GM12878 (cell line): ENCODE measurements around the gene SERPINH1. TPM values are rescaled to one million over a fixed set of nuclear protein-coding genes. Genes with fewer than 3 reads are reported as not detected.

Experiments
- ATAC-seq: fragments of 200-7000 bp; cut with Tn5 transposase; 3 replicates; pipeline ENCODE4 v1.9.1; 2020; ENCODE audit warnings: mild to moderate bottlenecking, moderate library complexity
- BruUV-seq: library from RNA; stranded (reverse); fragments of 400-500 nt; replicated peaks from 2 replicates; lab custom pipeline; 2021; lab: Mats Ljungman, UMichigan
- CTCF ChIA-PET: fragments of 300-600 bp; sonication (Branson Sonifier 250); formaldehyde crosslinking; extraction: SDS; loops from one replicate; lab custom pipeline; 2021; ENCODE audit warnings: inconsistent platforms; lab: Yijun Ruan, JAX
- POLR2A ChIA-PET: fragments of 350-600 bp; formaldehyde crosslinking; extraction: SDS; loops from one replicate; lab custom pipeline; 2021; ENCODE audit warnings: inconsistent platforms; lab: Charles Lee
- RAD21 ChIA-PET: fragments of 300-600 bp; sonication (Branson Sonifier 250); formaldehyde crosslinking; loops from one replicate; lab custom pipeline; 2023; ENCODE audit warnings: antibody characterized with exemption; ENCODE audit not compliant: unreplicated experiment; lab: Charles Lee
- SMC1A ChIA-PET: fragments of 300-600 bp; sonication (Branson Sonifier 250); formaldehyde crosslinking; loops from one replicate; lab custom pipeline; 2023; ENCODE audit not compliant: unreplicated experiment, uncharacterized antibody; lab: Charles Lee
- DNase-seq: peaks from one replicate; pipeline ENCODE4 v3.0.0-alpha.2; 2011; ENCODE audit warnings: low read depth, low spot score
- FAIRE-seq: peaks from 3 replicates; lab custom pipeline; 2011; peaks lifted over from hg19 to GRCh38; lab: Jason Lieb, UNC
- H2AFZ ChIP-seq: 2 replicates; pipeline ENCODE4 v1.6.0; 2011; ENCODE audit warnings: low read depth, low read length, control low read depth; ENCODE audit not compliant: control insufficient read depth
- H3K27ac ChIP-seq: 2 replicates; pipeline ENCODE4 v1.5.1; 2011; ENCODE audit warnings: control low read depth; ENCODE audit not compliant: control insufficient read depth, insufficient read depth
- H3K27me3 ChIP-seq, 2 experiments: replicated peaks in 1 of 2; 2 replicates each; pipeline versions ENCODE4 v1.6.0 to v1.6.1; 2011; ENCODE audit warnings: low read length in 1 of 2; ENCODE audit not compliant: control insufficient read depth in 2 of 2, insufficient read depth in 2 of 2
- H3K36me3 ChIP-seq, 2 experiments: 2 replicates each; pipeline ENCODE4 v1.5.1; 2011; ENCODE audit warnings: low read length in 1 of 2; ENCODE audit not compliant: control insufficient read depth in 2 of 2, insufficient read depth in 2 of 2
- H3K4me1 ChIP-seq: 2 replicates; pipeline ENCODE4 v1.6.1; 2011; ENCODE audit warnings: mild to moderate bottlenecking, low read length, moderate library complexity, mixed read lengths; ENCODE audit not compliant: control insufficient read depth, insufficient read depth
- H3K4me2 ChIP-seq: 2 replicates; pipeline ENCODE4 v1.6.0; 2011; ENCODE audit warnings: control low read depth; ENCODE audit not compliant: control insufficient read depth, insufficient read depth
- H3K4me3 ChIP-seq: fragments of 200-600 bp; sonication (generic); 2 replicates; pipeline ENCODE4 v1.5.1; 2016
- H3K79me2 ChIP-seq: 2 replicates; pipeline ENCODE4 v1.6.0; 2011; ENCODE audit warnings: low read length; ENCODE audit not compliant: control insufficient read depth, insufficient read depth
- H3K9ac ChIP-seq: 2 replicates; pipeline ENCODE4 v1.8.0; 2011; ENCODE audit warnings: low read length, control low read depth, mixed read lengths; ENCODE audit not compliant: control insufficient read depth, insufficient read depth
- H3K9me3 ChIP-seq: replicated peaks from 3 replicates; pipeline ENCODE4 v1.5.1; 2011; ENCODE audit warnings: mild to moderate bottlenecking, low read length; ENCODE audit not compliant: control insufficient read depth, insufficient read depth
- H4K20me1 ChIP-seq: 2 replicates; pipeline ENCODE4 v1.6.0; 2011; ENCODE audit not compliant: control insufficient read depth, insufficient read depth
- ASH2L ChIP-seq: fragments of 300-600, 200-600 bp; sonication (generic); IDR thresholded peaks from 2 replicates; pipeline ENCODE4 v1.6.1; 2017; ENCODE audit warnings: low read depth, mild to moderate bottlenecking, borderline replicate concordance
- BACH1 ChIP-seq: fragments of 450-650 bp; IDR thresholded peaks from 2 replicates; pipeline ENCODE4 v1.6.1; 2017; ENCODE audit warnings: mild to moderate bottlenecking, borderline replicate concordance
- BHLHE40 ChIP-seq, 2 experiments: fragments of 450-650 bp in 1 of 2; IDR thresholded peaks; 2 replicates each; pipeline ENCODE4 v1.6.1; 2011 to 2017; ENCODE audit warnings: low read depth in 2 of 2, borderline replicate concordance in 1 of 2, improper control_type of control experiment in 1 of 2, low read length in 1 of 2, mild to moderate bottlenecking in 1 of 2
- CHD1 ChIP-seq: IDR thresholded peaks from 2 replicates; pipeline ENCODE4 v1.6.1; 2012; ENCODE audit warnings: low read depth, low read length, improper control_type of control experiment
- DPF2 ChIP-seq: fragments of 450-650 bp; IDR thresholded peaks from 2 replicates; pipeline ENCODE4 v1.6.1; 2017; ENCODE audit warnings: mild to moderate bottlenecking
- MEF2B ChIP-seq: fragments of 450-650 bp; IDR thresholded peaks from 2 replicates; pipeline ENCODE4 v1.6.1; 2018; ENCODE audit warnings: mild to moderate bottlenecking, moderate library complexity; ENCODE audit not compliant: partially characterized antibody, poor library complexity, severe bottlenecking
- NBN ChIP-seq: fragments of 450-650 bp; IDR thresholded peaks from 2 replicates; pipeline ENCODE4 v1.6.1; 2016
- SMARCA5 ChIP-seq: fragments of 450-650 bp; IDR thresholded peaks from 2 replicates; pipeline ENCODE4 v1.6.1; 2017; ENCODE audit warnings: mild to moderate bottlenecking
- SP1 ChIP-seq: IDR thresholded peaks from one replicate; pipeline ENCODE4 v1.6.1; 2011; ENCODE audit warnings: low read depth, low read length
- WGBS: methylation state at CpG from one replicate; pipeline ENCODE4 v1.1.6; 2016; ENCODE audit warnings: low lambda C conversion rate; ENCODE audit not compliant: insufficient replicate concordance, insufficient coverage; ENCODE audit errors: missing lambda C conversion rate; 5-methylcytosine and 5-hydroxymethylcytosine counted together
- in situ Hi-C: fragments of 300-500 bp; cut with MboI; formaldehyde crosslinking; loops from 9 replicates; pipeline ENCODE4 v1.14.3; 2018; ENCODE audit warnings: mixed read lengths
- intact Hi-C: fragments of 100-400 bp; cut with micrococcal nuclease; formaldehyde crosslinking; loops from one replicate; pipeline ENCODE4 v1.14.2; 2022; ENCODE audit not compliant: unreplicated experiment
- polyA plus RNA-seq, 11 experiments: library from polyadenylated mRNA; depleted of rRNA in 4 of 11; unstranded in 6 of 11; stranded (reverse) in 5 of 11; fragments of >200 nt; fragmentation: Nextera tagmentation in 4 of 11; fragmentation: Illumina TruSeq in 1 of 11; extraction: Ambion mirVana in 4 of 11; extraction: Trizol in 1 of 11; gene quantifications; 1 replicate in 1 of 11; 2 replicates in 10 of 11; pipeline versions ENCODE4 v1.2.1 to v1.2.3, GENCODE V29; 2011 to 2016; ENCODE audit warnings: inconsistent platforms in 2 of 11, missing spikeins in 2 of 11, low read depth in 1 of 11
- total RNA-seq, 4 experiments: library from RNA; depleted of rRNA in 3 of 4; stranded (reverse); fragments of >200 nt in 3 of 4; fragmentation: Illumina TruSeq in 1 of 4; extraction: Trizol in 1 of 4; gene quantifications; 2 replicates each; pipeline versions ENCODE4 v1.2.1 to v1.2.3, GENCODE V29; 2013 to 2021
- TF ChIP-seq, protein P1 (sequence below): fragments of 450-650 bp; IDR thresholded peaks from 2 replicates; pipeline ENCODE4 v1.6.1; 2016; ENCODE audit warnings: mild to moderate bottlenecking, moderate library complexity, borderline replicate concordance
- TF ChIP-seq, protein P2 (sequence below): fragments of 450-650 bp; formaldehyde crosslinking; IDR thresholded peaks from 2 replicates; pipeline ENCODE4 v1.5.0; 2022; ENCODE audit warnings: mild to moderate bottlenecking, missing genetic modification characterization

The SERPINH1 gene
- total and polyA plus RNA-seq, 10 of the 15 experiments (the other 5 are each of a cell fraction or from before 2014, with no cell fraction given), result 0.34 to 19.8 (median 13.7) TPM

DNA sequence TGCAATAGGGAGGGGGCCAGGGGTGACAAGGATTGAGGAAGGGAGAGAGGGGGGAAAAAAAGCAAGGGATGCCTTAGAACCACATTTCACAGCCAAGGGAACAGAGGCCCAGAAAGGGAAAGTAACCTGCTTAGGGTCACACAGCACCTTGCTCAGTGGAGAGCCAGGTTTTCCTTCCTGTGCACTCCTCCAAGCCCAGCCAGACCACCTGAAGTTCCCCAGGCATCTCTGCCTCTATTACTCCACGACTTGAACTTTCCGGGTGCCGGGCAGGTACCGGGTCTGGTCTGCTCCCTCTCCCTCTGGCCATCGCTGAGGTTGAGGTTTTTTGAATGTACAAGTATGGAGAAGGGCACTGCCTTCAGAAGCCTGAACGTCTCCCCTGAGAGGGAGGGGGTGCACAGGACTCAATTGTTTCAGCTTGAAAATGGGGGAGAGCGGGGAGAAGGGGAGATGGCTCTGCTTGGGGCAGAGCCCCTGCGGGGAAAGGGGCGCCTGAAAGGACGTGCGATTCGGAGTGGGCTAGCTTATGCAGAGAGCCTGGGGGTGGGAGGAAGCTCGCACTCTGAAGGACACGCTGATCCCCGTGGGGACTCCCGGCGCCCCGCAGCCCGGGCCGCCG, 516 bp upstream of the SERPINH1 start:
- POLR2A ChIA-PET, result interaction anchor here (0.6 to 1.9 kb wide), 5 partner anchors 14 to 145 kb away, joined by 3 to 15 read pairs (median 3); no protein-coding TSS in a partner anchor
- intact Hi-C loops, result loop anchor here (1.0 kb wide), 1 partner anchor 207 kb away; the partner anchor contains the start of gene DGAT2
- TF ChIP-seq, protein P1, sequence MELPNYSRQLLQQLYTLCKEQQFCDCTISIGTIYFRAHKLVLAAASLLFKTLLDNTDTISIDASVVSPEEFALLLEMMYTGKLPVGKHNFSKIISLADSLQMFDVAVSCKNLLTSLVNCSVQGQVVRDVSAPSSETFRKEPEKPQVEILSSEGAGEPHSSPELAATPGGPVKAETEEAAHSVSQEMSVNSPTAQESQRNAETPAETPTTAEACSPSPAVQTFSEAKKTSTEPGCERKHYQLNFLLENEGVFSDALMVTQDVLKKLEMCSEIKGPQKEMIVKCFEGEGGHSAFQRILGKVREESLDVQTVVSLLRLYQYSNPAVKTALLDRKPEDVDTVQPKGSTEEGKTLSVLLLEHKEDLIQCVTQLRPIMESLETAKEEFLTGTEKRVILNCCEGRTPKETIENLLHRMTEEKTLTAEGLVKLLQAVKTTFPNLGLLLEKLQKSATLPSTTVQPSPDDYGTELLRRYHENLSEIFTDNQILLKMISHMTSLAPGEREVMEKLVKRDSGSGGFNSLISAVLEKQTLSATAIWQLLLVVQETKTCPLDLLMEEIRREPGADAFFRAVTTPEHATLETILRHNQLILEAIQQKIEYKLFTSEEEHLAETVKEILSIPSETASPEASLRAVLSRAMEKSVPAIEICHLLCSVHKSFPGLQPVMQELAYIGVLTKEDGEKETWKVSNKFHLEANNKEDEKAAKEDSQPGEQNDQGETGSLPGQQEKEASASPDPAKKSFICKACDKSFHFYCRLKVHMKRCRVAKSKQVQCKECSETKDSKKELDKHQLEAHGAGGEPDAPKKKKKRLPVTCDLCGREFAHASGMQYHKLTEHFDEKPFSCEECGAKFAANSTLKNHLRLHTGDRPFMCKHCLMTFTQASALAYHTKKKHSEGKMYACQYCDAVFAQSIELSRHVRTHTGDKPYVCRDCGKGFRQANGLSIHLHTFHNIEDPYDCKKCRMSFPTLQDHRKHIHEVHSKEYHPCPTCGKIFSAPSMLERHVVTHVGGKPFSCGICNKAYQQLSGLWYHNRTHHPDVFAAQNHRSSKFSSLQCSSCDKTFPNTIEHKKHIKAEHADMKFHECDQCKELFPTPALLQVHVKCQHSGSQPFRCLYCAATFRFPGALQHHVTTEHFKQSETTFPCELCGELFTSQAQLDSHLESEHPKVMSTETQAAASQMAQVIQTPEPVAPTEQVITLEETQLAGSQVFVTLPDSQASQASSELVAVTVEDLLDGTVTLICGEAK, result 0 out of 2 replicates have a peak, but pooled peaks have one; percentile 9
- 0 out of 2 replicates have a peak, but pooled peaks have one; percentile 4 for TF ChIP-seq BACH1
- TF ChIP-seq NBN, result no peak
- TF ChIP-seq SMARCA5, result peak; percentile 44; the same call in 1 of the 2 replicates
- TF ChIP-seq SP1, result peak; percentile 53
- TF ChIP-seq BHLHE40 (IDR thresholded peaks at IDR 0.05; ENCODE audit: borderline replicate concordance in 1 of 2, low read depth in 2 of 2, low read length in 1 of 2), result peak in 1 of 2 experiments; percentile 21; a peak in 1 of 4 replicates
- TF ChIP-seq ASH2L, result no peak
- TF ChIP-seq MEF2B, result peak; percentile 37
- TF ChIP-seq CHD1, result 0 out of 2 replicates have a peak, but pooled peaks have one; percentile 28
- TF ChIP-seq DPF2, result 0 out of 2 replicates have a peak, but pooled peaks have one; percentile 14
- TF ChIP-seq, protein P2, sequence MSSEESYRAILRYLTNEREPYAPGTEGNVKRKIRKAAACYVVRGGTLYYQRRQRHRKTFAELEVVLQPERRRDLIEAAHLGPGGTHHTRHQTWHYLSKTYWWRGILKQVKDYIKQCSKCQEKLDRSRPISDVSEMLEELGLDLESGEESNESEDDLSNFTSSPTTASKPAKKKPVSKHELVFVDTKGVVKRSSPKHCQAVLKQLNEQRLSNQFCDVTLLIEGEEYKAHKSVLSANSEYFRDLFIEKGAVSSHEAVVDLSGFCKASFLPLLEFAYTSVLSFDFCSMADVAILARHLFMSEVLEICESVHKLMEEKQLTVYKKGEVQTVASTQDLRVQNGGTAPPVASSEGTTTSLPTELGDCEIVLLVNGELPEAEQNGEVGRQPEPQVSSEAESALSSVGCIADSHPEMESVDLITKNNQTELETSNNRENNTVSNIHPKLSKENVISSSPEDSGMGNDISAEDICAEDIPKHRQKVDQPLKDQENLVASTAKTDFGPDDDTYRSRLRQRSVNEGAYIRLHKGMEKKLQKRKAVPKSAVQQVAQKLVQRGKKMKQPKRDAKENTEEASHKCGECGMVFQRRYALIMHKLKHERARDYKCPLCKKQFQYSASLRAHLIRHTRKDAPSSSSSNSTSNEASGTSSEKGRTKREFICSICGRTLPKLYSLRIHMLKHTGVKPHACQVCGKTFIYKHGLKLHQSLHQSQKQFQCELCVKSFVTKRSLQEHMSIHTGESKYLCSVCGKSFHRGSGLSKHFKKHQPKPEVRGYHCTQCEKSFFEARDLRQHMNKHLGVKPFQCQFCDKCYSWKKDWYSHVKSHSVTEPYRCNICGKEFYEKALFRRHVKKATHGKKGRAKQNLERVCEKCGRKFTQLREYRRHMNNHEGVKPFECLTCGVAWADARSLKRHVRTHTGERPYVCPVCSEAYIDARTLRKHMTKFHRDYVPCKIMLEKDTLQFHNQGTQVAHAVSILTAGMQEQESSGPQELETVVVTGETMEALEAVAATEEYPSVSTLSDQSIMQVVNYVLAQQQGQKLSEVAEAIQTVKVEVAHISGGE (CRISPR knock-in tag), result no peak
- TF ChIP-seq, all 136 proteins: peak for 8
- ATAC-seq (peak; percentile 36), DNase-seq (no peak), FAIRE-seq (peak; percentile 65)
- BruUV-seq, result no TSS peak
- ChIA-PET RAD21 (interaction anchor here (0.6 to 1.2 kb wide), 3 partner anchors 15 to 36 kb away, joined by 3 read pairs; no protein-coding TSS in a partner anchor), CTCF (interaction anchor here (0.7 to 1.6 kb wide), 9 partner anchors 13 to 1002 kb away, joined by 3 to 7 read pairs (median 4); no protein-coding TSS in a partner anchor), SMC1A (interaction anchor here (1.0 to 1.1 kb wide), 4 partner anchors 15 to 145 kb away, joined by 3 to 4 read pairs (median 4); no protein-coding TSS in a partner anchor)
- H3K27me3 ChIP-seq, result no peaks in the 10 kb centered on the region
- WGBS, result 17% methylated on average over 16 of the region's 21 CpGs
- H2AFZ ChIP-seq, result peak overlapping the region; percentile 73
- H4K20me1 ChIP-seq, result no peaks in the 10 kb centered on the region
- in situ Hi-C loops, result no loop called here
- peak overlapping the region; percentile 99 for H3K4me2 ChIP-seq
- peak overlapping the region; percentile 96 for H3K9ac ChIP-seq
- H3K4me1 ChIP-seq, result peaks cover 5% of the 10 kb centered on the region
- H3K4me3 ChIP-seq, result peak overlapping the region; percentile 82
- no peaks in the 10 kb centered on the region for H3K9me3 ChIP-seq
- H3K36me3 ChIP-seq, result peaks cover 0 to 2% of the 10 kb centered on the region in 2 experiments; a peak in 1 of 4 replicates
- peak overlapping the region; percentile 94 for H3K27ac ChIP-seq
- peaks cover 19% of the 10 kb centered on the region for H3K79me2 ChIP-seq
